Measurements from ENCODE around the gene NPHS1.
"Not testable (repeated sequence)": the region's sequence is repeated elsewhere in the genome, so short reads cannot be mapped to it uniquely, and the experiment has no call there.

Gene NPHS1

DNA sequence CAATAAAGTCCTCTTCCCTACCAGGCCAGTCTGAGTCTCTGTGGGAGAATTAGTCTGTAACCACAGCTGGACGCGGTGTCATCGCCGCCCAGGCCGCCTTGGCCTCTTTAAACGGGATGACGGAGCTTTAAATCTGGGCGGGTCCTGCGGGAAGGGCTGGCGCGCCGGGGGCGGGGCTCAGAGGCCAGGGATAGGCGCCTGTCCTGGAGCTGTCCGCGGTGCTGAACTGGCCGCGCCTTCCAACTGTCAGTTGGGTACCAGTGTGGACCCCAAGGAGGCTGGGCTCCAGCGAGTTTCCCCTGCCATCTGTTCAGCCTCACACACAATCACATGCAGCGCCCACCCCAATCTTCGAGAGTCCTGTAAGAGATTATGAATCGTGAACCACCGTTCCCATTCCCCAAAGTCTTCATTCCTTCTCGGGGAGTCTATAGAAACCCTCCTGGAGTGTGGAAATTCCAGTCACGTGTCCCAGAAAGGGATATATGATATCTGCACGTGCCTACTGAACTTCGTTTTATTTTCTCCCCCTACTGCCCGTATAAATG, 27.5 kb upstream of the NPHS1 start:
- FAIRE-seq: peak; percentile 31
- peak; percentile 88 for DNase-seq (ENCODE audit: insufficient read length, low spot score)

- no peak for DNase-seq (ENCODE audit: insufficient read length, low spot score)
- FAIRE-seq: no peak
These were observed 26.8 kb upstream of the NPHS1 start for GRCh38 chr19:35879068-35879467.

DNA sequence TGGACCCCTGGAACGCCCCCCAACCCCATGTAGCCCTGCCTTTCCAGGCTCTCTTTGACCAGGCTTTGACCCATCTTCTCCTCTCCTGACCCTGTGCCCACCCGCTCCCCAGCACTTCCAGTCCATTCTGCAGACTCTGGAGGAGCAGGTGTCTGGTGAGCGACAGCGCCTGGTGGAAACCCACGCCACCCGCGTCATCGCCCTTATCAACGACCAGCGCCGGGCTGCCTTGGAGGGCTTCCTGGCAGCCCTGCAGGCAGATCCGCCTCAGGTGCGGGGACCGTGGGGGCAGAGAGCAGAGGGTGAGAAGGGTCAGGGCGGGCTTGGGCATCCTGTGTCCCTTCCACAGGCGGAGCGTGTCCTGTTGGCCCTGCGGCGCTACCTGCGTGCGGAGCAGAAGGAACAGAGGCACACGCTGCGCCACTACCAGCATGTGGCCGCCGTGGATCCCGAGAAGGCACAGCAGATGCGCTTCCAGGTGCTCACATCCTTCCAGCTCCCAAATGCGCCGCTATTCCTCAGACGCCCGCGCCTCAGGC, 22.2 kb upstream of the NPHS1 start:
- FAIRE-seq (no peak), DNase-seq (ENCODE audit: insufficient read length, low spot score) (no peak)

DNA sequence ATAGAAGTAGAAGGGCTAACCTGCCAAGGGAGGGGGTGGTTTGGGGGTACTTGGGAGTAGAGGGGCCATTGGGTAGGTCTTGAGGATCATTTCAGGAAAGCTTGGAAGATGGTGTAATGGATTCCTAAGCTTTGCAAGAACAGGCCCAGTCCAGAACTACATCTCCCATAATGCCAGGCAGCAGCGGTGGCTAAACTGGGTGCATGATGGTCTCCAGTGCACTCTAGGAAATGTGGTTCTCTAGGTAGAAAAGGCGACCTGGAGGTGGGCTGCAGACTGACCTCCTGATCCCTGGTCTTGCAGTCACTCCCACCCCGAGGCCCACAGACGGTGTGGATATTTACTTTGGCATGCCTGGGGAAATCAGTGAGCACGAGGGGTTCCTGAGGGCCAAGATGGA, 19.9 kb upstream of the NPHS1 start:
- no peak for DNase-seq (ENCODE audit: insufficient read length, low spot score)
- FAIRE-seq: no peak

DNA sequence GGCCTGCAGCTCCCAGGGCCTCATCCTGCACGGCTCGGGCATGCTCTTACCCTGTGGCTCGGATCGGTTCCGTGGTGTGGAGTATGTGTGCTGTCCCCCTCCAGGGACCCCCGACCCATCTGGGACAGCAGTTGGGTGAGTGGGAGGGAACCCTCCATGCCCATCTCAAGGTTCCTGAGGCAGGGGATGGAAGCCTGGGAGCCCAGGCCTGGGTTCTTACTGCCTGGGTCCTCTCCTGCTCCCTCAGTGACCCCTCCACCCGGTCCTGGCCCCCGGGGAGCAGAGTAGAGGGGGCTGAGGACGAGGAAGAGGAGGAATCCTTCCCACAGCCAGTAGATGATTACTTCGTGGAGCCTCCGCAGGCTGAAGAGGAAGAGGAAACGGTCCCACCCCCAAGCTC, 19.3 kb upstream of the NPHS1 start:
- FAIRE-seq (no peak), DNase-seq (ENCODE audit: insufficient read length, low spot score) (no peak)

- DNase-seq (ENCODE audit: insufficient read length, low spot score) (no peak), FAIRE-seq (no peak)
These were observed 18.5 kb upstream of the NPHS1 start for GRCh38 chr19:35870798-35871197.

DNA sequence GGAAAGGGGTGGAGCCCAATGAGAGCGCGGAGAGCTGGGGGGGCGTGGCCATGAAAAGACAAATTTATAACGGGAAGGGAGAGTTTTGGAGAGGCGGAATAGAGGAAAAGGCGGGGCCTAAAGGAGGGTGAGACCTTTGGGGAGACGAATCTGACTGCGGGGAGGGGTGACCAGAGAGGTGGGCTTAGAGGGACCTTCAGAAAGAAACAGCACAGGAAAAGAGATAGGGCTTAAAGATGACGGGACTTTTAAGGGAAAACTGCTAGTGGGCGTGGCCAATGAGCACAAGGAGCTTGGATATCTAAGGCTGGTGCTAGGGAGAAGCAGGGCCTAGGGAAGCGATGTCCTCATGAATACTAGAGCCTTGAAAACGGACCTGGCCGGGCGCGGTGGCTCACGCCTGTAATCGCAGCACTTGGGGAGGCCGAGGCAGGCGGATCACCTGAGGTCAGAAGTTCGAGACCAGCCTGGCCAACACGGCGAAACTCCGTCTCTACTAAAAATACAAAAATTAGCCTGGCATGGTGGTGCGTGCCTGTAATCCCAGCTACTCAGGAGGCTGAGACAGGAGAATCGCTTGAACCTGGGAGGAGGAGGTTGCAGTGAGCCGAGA, 17.9 kb upstream of the NPHS1 start:
- DNase-seq (ENCODE audit: insufficient read length, low spot score): peak; percentile 46
- FAIRE-seq: not testable (repeated sequence)

DNA sequence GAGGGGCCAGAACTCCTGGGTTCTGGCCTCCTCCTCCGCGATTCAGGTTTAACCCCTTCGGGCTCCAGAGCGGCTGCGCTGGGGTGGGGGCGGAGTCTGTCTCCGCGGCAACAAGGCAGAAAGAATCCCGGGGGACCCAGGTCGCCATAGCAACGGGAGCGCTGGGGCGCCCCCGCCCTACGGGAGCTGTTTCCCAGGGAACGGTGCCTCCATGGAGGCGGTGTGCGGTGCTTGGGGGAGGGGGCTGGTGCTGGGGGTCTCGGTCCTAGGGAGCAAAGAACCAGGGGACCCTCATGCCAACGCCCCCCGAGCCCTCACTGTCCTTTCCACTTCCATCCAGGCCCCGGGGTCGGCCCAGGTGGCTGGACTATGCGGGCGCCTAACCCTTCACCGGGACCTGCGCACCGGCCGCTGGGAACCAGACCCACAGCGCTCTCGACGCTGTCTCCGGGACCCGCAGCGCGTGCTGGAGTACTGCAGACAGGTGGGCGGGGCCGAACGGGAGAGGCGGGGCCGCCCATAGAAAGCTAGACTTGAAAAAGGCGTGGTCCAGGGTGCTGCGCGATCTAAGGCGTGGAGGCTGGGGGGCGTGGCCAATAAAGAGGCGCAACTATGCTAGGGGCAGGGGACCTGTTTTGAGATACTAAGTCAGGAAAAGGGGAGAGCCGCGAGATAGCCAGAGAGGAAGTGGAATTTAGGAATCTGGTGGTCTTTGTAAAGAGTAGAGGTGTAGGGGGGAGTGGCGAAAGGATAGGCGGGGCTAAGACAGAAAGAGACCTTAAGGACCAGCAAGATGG, 17.2 kb upstream of the NPHS1 start:
- FAIRE-seq: peak; percentile 72
- peak; percentile 67 for DNase-seq (ENCODE audit: insufficient read length, low spot score)

GRCh38 chr19:35868823-35869326, 16.6 kb upstream of the NPHS1 start:
- FAIRE-seq: no peak

GRCh38 chr19:35868172-35868822, 16.0 kb upstream of the NPHS1 start, which contains the start of gene APLP1:
TSS of gene APLP1 (plus strand) at chr19:35868574. CDS start at chr19:35868637, 63 bp downstream.
- peak; percentile 67 for FAIRE-seq
- peak; percentile 67 for DNase-seq (ENCODE audit: insufficient read length, low spot score)

More at GRCh38 chr19:35868823-35869326, 16.6 kb upstream of the NPHS1 start:
- no peak for DNase-seq (ENCODE audit: insufficient read length, low spot score)

DNA sequence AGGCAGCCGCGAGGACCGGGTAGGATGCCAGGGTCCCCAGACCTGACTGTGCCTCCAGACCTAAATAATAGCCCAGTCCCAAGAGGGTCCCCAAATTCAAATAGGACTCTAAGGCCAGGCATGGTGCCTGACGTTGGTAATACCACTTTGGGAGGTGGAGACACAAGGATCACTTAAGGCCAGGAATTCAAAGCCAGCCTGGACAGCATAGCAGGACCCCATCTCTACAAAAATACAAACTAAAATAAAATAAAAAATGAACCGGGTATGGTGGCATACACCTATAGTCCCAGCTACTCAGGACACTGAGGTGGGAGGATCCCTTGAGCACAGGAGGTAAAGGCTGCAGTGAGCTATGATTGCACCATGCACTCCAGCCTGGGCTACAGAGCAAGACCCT, 10.7 kb upstream of the NPHS1 start:
- FAIRE-seq: no peak
- DNase-seq (ENCODE audit: insufficient read length, low spot score): no peak

GRCh38 chr19:35862528-35862927, 10.2 kb upstream of the NPHS1 start:
- FAIRE-seq (no peak), DNase-seq (ENCODE audit: insufficient read length, low spot score) (no peak)

- FAIRE-seq: no peak
- no peak for DNase-seq (ENCODE audit: insufficient read length, low spot score)
These were observed 9.4 kb upstream of the NPHS1 start for GRCh38 chr19:35861640-35862160.

DNA sequence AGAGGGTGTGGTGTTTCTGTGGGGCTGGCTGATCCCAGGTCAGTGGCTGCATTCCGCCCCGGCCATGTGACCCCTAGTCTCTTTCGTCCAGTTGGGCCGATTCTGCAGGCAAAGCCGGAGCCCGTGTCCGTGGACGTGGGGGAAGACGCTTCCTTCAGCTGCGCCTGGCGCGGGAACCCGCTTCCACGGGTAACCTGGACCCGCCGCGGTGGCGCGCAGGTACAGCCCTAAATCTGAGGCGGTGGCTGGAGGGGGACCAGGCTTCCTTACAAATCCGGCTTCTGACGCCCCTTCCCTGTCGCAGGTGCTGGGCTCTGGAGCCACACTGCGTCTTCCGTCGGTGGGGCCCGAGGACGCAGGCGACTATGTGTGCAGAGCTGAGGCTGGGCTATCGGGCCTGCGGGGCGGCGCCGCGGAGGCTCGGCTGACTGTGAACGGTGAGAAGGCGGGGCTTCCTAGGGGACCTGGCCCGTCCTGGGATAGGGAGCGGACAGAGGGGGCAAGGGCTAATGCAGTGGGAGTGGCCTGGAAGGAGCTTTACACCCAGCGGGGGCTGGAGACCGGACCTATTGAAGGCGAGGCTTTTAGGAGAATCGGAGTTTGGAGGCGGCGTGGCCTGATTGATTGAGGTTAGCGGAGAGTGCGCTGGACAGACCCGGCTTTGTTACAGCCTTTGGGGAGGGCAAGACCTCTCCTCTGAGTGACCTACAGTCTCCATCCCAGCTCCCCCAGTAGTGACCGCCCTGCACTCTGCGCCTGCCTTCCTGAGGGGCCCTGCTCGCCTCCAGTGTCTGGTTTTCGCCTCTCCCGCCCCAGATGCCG, 8.7 kb upstream of the NPHS1 start:
- no peak for DNase-seq (ENCODE audit: insufficient read length, low spot score)
- no peak for FAIRE-seq

DNA sequence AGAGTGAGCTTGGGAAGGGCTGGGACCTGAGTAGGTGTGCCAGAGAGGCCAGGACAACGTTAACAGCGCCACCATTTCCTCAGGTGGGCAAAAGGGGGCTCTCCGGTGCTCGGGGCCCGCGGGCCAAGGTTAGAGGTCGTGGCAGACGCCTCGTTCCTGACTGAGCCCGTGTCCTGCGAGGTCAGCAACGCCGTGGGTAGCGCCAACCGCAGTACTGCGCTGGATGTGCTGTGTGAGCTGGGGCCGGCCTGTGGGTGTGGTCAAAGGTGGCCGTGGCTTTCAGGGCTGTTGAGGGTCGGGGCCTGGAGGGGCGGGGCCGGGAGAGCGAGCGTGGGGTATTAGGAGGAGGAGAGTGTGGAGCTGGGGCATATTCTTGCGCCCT, 8.1 kb upstream of the NPHS1 start:
- DNase-seq (ENCODE audit: insufficient read length, low spot score) (no peak), FAIRE-seq (peak; percentile 38)

DNA sequence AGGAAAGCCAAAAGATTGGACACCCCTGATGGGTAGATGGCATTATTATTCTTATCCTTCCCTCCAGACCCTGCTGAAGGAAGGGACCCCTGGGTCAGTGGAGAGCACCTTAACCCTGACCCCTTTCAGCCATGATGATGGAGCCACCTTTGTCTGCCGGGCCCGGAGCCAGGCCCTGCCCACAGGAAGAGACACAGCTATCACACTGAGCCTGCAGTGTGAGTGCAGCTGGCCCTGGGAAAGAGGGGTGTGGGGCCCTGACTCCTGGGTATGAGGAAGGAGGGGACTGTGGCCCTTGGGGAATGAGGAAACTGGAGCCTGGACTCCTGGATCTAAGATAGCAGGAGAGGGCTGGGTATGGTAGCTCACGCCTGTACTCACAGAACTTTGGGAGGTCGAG, 7.1 kb upstream of the NPHS1 start:
- FAIRE-seq: no peak
- DNase-seq (ENCODE audit: insufficient read length, low spot score): no peak

- DNase-seq (ENCODE audit: insufficient read length, low spot score) (no peak), FAIRE-seq (no peak)
These were observed 6.0 kb upstream of the NPHS1 start for GRCh38 chr19:35858311-35858710.

DNA sequence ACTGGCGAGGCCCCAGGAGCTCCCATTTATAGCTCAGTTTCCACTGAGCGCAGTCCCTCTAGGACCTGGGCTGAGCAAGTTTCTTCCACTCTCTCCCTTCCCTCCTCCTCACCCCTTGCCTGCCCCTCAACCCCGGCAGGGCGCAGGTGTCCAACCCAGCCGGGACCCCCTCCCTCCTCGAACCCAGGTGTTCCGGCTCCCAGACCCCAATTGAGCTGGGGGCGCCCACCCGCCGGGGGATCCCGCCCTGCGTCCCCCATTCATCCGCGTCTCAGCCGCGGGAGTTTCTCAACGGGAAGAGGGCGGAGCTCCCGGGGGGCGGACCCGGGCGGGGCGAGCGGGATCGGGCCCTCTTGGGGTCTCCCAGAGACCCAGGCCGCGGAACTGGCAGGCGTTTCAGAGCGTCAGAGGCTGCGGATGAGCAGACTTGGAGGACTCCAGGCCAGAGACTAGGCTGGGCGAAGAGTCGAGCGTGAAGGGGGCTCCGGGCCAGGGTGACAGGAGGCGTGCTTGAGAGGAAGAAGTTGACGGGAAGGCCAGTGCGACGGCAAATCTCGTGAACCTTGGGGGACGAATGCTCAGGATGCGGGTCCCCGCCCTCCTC, 4.3 kb upstream of the NPHS1 start, which contains the start of gene KIRREL2:
Gene KIRREL2 (plus strand): TSS at position 366 of the 604 bp plus-strand sequence. CDS start 209 bp downstream, at position 575.
- DNase-seq (ENCODE audit: insufficient read length, low spot score) (peak; percentile 48), FAIRE-seq (no peak)

DNA sequence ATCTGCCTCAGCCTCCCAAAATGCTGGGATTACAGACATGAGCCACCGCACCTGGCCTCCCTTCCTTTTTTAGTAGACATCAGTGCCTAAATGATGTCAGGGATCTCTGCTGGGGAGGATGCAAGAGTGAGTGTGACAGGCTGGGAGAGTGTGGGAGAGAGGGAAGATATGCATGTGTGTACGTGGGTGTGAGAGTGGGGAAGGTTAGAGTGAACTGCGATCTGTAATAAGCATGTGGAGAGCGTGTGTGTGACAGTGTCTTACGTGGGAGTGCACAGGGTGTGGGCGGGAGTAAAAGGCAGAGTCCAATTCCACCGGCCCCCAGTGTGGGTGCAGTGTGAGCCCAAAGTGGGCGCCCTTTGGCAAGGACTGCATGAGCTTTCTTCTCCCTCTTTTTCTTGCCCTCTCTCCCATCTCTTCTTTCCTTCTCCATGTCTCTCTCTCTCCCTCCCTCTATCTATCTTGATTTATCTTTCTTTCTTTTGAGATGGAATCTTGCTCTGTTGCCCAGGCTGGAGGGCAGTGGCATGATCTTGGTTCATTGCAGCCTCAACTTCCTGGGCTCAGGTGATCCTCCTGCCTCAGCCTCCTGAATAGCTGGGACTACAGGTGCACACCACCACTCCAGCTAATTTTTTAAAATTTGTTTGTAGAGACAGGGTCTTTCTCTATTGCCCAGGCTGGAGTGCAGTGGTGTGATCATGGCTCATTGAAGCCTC, 893 bp upstream of the NPHS1 start:
- no peak for DNase-seq (ENCODE audit: insufficient read length, low spot score)
- FAIRE-seq: no peak

All from HTR-8/SVneo (cell line).